NCI-H510A treated with DMSO at 0.1 percent for 48 hours (cell line): ENCODE measurements around the gene RGS3.
A peak's percentile ranks its signal among the peaks of the same experiment; 100 is the strongest.

ENCODE experiments used
- DNase-seq: peaks from one replicate; lab custom pipeline; 2025; lab: John Stamatoyannopoulos, UW

Gene RGS3

DNA sequence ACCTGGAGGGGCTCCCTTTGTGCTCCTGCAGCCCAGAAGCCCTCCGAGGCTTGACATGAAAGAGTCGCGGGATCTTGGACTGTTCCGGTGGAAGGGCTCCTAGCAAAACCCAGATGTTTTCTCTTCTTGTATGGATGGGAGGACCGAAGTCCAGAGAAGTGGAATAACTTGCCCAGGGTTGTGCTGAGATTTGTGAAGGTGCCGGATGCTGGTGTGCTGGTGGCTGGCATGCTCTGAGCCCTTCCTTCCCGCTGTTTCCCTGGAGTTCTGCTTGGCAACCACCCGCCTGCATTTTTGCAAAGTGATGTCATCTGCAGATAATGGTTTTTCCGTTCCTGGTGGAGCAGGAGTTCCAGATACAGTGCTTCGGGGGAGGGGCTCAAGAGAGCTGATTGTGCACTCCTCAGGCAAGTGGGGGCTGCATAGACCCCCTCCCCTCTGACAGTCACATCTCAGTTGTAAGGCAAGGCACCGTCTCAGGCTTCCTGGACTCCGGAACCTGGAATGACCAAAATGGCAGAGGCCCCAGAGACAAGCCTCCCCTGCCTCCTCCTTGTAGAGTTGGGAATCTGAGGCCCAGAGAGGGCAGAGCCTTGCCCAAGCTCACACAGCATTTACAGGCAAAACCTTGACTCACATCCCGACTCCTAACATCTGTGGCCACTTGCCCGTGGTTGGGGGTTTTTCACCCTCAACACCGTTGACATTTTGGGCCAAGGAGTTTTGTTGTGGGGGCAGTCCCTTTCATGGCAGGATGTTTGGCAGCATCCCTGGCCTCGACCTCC, 157.0 kb downstream of the RGS3 start:
- peak; percentile 22 for DNase-seq

DNA sequence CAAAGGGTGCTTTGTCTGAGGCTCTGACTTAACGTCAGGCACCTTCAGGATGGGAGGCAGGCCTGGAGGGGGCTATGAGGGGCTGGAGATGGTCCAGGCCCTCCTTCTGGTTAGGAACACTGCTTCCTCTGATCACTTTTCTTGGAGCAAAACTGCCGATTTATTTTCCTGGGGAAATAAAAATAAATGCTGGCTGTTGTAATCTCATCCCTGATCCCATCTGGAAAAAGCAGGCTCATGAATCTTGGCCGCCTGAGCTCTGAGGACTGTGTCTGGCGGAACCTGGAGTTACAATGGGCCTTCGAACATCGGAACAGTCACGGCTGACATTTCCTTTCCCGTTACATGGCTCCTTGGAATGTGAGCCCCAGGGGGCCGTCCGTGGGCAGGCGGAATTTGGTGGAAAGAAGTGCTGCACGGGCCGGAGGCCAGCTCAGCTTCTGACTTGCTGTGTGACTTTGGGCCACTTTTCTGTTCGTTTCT, 157.8 kb downstream of the RGS3 start:
- DNase-seq: no peak

DNA sequence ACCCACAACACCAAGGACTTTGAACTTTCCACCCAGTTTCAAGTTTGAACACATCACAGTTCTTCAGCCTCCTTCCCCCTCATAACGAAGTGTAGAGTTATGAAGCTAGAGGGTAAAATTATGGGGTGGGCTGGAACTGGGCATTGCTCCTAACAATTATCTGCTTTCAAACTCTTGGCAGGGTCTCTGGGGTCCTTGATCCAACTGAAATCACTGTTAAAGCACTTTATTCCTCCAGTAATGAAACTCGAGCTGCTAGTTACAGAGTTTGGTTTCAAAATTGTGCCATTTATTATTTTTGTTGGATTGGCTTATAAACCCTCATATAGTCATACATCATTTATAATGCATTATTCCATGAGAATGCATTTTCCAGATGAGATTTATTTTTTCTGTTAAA, 158.5 kb downstream of the RGS3 start:
- no peak for DNase-seq

DNA sequence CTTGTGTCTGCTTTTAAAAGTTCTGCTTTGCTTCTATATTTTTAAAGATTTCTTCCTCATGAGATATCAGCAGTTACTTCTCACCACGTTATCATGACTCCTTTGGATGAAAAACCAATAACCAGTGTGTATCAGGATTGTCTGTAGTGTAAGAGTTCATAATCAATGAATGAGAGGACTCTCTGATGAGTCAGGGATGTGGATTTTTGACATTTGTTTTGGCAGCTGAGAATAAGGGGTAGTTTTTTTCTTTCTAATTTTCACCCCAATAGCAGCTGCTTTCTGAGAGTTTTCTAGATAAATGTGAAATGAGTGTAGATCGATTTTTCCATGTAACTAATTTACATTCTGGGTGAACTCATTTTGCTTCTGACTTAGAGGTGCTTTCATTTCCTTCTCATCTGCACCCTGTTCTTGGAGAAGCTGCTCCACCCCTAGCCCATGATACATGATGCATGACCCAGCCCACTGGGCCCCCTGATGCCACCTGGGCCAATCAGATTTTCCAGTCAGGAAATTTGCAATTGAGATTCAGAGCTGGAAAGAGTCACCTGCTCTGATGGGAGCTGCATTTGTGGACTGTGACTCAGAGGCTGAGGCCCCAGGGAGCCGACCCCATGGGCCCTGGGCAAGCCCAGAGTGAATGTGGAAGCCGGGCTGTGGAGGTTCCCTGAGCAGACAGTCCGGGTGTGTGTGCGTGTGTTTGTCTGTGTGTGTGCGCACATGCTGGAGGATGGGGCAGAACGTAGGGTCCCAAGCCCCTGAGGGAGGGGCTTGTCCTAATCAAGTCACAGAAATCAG, 159.3 kb downstream of the RGS3 start:
- DNase-seq: no peak

DNA sequence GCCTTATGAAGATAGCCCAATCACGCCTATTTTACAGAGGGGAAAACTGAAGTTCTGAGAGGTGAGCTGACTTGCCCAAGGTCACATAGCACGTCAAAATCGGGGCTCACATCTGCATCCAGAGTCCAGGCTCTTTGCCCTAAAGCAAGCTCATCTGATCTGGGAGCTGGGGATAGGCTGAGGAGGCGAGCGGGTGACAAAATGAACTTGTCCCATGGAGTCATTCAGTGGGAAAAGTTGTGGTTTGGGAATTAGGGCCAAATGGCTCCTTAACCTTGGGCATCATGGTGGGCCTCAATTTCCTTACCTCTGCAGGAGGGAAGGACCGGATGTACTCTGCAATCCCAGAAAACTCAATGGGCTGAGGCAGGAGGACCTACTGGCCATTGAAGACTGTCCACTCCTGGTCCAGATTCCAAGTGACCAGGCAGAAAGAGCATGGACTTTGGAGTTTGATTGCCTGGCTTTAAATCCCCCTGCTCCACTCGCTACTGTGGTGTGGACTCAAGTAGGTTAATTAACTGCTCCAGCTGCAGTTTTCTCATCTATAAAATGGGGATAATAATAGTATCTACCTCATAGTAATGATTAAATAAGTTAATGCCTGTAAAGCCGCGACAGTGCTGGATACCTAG, 160.4 kb downstream of the RGS3 start:
- DNase-seq: no peak

DNA sequence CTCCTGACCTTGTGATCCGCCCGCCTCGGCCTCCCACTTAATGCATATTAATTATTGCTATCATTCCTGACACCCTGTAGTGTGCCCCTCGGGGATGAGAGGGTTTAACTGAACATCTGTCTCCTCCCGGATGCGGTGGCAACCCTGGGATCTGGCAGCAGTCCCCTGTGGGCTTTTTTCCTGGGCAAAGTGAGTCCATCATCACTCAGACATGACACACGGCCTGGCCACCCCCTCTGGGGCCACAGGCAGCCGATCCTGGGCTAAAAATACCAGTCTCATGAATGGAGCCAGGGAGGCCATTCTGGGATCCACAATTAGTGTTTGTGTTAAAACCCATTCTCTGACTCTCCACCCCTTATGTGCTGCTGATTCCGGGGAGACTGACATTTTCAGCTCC, 161.2 kb downstream of the RGS3 start:
- no peak for DNase-seq

DNA sequence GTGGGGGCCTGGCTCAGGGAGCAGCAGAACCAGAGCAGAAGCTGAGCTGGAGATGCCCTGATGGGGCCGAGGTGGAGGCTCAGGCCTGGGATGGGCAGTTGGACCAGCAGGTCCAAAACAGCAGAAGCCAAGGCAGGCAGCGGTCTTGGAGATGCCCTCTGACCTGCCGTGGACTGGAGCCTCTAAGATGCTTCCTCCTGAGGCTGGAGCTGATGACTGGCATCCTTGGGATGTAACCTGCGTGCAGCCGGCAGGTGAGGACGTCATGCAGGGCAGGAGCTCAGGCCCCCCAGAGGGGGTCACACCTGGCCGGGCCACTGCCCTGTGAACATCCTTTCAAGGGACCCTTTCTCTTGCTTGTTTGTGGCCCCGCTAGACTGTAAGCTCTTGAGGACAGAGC, 162.0 kb downstream of the RGS3 start:
- no peak for DNase-seq

DNA sequence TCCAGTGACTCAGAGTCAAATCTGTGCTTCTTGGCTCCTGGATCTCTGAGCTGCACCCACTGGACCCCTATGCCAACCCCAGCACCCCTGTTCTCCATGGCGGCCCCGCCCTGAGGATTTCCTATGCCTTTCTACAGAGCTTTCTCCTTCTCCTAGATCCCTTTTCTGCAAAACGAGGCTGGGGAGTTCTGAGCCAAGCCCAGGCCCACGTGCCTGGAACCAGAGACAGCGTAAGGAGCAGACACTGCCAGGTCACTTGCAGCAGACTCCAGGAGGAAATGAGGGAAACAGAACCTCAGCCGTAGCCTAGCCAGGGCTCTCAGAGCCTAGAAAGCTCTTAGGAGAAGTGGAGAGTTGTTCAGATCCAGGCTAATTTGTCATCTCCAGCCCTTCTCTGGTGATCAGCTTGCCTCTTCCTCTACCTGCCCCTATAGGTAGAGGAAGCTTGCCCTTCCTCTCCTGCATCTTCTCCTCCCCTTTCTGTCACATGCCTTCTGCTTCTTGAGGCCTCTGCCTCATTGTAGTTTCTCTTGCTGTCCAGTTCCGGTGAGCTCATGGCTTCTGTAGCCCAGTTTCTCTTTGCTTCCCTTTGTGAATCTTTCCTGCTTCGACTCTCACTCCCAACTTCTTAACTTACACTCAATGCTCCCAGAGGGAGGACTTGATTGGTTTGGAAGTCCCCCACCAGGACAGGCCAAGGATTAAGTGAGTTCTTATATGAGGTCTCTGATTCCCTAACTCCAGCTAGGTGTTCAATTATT, 163.4 kb downstream of the RGS3 start:
- no peak for DNase-seq

DNA sequence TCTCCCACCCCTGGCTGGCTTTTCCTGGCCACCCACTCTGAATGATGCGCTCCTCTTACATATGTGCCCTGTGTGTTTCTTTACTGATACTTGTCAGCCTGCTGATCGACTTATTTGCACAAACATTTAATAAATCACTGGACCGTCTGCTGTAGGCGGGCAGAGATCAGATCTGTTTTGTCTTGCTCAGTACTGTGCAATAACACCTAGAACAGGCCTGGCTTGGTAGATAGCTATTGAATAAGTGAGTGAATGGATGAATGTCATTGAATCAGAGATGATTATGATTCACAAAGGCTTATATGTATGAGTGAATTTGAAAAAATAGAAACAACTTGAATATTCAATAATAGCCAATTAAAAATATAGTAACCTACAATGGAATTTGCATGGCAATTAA, 165.1 kb downstream of the RGS3 start:
- no peak for DNase-seq

DNA sequence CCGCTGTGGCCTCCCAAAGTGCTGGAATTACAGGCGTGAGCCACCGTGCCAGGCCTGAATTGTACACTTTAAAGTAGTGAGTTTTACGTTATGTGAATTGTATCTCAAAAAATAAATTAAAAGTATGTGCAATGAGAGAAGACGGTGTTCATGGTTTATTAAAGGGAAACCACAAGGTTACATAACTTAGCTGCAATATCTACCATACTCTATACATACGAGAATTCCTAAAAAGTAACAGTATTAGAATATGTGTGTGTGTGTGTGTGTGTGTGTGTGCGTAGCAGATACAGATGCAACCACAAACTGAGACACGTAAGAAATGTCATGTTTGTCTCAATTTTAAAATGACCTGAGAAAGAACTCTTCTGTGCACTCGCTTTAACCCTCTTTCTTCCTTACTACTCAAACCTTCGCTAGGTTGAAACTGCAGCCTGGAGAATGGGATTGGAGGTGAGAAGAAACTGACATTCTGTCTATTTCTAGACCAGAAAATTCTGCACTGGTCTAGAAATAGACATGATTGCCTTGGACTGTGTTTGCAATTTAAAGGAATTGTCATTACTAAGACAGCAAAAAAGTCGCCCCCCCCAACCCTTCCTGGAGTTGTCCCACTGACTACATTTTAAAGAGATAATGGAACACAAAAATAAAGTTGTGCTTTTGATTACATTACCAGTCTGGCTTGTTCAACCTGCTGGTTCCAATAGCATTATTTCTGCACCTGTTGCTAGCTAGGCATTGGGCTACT, 167.0 kb downstream of the RGS3 start:
- no peak for DNase-seq

DNA sequence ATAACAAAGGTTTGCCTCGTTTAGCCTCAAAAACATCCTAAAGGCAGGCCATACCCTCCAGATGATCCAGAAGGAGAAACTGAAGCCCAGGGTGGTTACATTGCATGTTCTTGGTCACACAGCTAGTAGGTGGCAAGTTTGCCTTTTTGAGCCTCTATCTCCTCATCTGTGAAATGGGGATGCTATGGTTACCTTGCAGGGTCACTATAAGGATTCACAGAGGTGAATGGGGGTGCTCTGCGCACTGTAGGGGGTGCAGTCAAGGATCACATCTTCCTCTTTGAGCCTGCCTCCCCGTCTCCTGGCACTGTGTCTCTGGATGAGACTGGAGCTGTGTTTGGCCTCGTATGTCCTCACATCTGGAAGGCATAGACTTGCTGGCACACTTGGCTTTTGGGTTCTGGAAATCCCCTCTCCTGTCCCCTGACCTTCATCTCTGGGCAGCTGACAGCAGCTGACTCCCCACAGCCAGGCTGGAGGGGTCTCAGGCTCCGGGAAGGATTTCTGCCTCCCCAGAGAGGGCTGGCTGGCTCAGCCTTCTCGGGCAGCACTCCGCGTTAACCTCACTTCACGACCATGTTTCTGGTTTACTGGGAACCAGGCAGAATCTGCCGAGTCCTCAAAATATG, 167.7 kb downstream of the RGS3 start:
- DNase-seq: no peak

DNA sequence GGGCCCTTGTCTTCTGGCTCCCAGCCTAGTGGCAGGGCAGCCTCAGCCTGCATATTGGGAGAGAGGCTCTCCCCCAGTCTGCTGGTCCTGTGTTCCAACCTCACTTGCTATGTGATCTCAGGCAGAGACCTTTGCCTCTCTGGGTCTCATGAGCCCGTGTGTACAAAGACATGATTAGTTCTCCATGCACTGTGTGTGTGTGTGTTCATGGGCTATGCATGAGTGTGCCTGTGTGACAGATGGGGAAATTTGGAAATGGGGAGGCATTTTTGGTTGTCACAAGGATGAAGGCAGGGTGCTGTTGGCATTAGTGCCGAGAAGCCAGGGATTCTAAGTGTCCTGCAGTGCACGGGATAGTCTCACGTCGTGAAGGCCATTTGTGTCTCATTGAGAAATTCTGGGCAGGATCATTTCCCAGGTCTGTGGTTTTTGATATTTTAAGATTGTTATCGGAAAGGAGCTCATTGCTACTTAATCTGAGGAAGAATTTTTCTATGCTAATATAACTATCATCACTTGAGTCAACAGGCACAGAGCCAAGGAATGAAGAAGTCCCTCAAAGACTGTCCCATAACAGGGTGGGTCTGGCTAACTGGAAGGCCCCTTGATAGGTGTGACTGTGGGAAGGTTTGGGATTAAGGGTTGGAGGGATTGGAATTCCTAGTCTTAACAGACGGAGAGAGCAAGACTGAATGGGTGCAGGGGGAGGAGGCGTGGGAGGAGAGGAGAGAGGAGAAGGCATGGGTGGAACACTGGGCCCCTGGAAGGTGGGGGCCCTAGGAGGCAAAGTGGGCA, 168.5 kb downstream of the RGS3 start:
- DNase-seq: no peak

DNA sequence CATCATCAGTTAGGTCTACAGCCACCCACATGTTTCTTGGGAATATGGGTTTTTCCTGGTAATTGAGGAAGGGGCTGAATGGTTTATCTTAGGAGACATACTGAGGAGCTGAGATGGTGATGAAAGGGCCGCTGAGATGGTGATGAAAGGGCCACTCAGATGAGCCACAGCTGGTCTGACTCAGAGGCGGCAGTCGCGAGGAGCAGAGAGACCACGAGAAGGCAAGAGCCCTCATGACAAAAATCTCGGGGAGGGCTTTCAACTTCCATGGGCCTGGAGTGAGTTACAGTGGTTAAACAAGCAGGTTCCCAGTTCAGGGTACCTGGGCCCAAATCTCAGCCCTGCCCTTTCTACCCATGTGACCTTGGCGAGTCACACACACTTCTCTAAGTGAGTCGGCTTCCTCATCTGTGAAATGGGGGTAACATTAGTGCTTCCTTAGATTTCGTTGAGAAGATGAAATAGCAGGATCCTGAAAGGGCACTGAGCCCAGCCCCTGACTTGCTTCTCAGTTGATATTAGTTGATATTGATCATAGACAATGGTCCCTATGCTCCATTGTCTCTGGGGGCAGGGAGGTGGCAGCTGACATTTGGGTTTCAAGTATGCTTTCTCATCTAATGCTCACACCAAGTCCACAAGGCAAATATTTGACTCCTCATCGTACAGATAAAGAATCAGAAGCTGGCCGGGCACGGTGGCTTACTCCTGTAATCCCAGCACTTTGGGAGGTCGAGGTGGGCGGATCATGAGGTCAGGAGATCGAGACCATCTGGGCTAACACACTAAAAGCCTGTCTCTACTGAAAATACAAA, 169.5 kb downstream of the RGS3 start:
- DNase-seq: no peak

DNA sequence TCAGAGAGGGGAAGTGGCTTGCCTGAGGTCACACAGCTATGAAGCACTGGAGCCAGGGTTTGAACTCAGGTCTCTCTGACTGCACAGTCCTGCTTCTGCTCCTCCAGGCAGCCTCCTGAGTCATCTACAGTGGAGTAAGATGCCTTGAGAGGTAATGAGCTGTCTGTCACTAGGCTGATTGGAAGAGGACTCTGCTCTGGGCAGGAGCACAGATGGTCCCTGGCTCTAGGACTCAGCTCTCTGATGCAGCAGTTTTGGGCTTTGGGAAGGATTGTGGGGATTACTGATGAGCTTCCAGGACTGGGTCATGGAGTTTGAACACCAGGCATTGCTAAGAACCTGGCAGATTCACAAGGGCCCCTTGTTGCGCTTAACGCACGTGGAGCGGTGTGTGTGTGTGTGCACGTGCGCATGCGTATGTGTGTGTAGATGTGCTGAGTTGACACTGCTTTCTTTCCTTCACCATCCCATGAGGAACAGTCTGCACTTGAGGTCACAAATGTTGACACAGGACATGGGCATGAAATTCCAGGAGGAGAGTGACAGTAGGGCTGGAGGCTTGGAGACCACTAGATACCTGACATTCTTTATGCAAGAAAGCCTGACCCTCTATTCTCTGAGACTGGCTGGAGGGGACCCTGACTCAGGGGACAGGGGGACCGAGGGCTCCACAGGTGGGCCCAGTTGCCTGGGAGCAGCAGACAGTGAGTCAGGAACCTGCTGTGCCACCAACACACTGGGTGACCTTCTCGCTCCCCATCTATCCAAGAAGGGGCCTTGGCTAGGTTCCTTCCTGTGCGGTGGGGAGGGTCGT, 170.5 kb downstream of the RGS3 start:
- DNase-seq: no peak

DNA sequence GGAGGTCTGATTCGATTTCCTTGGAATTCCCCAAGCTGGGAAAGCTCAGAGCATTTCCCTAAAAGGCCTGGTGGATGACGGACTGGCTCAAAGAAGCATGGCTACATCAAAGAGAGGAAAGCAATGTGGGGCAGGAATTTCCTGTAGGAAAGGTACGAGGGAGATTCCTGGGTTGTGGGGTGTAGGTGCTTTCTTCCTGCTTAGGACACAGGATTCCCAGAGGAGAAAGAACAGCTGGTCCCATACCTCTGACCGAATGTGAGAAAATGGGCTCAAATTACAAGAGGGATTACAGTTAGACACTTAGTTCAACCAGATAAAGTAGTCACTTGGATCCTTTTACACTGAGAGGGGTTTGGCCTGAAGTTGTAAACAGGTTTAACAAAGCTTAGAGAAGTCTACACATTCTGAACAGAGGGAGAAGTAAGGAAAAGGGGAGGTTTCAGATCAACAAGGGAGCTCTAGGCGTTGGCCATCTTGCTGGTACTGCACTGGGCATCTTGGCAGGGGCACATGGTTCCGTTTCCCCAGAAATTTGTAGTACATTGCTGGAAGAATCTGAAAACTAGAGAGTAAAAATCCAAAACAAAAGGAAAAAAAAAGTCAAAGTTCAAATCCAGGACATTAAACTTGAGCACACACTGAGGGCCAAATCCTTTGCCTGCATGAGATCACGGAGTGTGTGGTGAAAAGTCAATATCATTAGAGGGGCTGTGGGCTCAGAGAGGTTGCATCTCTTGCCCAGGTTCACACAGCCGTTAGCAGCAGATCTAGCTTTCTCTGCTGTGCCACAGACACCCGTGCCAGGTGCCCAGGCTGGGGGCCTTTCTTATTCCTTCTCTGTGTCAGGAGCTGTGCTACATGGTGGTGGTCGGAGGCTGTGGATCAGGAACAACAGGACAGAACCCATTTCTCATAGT, 171.3 kb downstream of the RGS3 start:
- no peak for DNase-seq

DNA sequence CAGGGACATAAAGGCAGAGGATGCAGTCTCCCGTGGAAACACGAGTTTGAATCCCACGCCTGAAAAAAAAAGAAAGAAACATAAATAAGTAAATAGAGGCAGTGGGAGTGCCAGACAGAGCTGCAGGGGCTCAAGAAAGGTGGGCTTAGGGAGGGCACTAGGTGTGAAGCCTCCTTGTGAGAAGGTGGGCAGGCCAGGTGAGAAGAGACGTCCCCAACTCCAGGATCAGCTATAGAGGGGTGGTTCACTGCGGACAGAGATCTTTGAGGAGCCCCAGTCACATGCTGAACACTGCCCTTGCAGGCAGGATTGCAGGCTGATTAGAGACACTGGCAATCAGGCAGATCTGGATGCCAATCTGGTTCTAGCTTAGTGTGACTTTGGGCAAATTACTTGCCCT, 172.1 kb downstream of the RGS3 start:
- DNase-seq: no peak

DNA sequence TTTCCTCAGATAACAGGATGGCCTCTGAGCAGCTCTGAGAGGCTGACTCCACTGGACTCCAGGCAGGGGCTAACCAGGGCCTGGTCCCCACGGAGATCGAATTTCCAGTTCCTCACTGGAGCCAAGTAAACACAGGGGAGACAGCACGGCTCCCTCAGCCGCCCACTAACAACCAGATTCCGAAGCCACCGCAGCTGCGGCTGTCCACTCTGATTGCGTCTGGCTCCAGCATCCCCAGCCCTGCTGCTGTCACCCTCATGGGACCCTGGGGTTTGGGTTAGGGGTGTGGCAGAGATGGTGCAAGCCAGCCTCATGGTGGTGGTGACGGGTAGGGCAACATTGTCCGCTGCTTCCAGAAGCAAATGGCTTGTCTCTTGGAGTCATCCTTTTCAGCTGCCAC, 172.6 kb downstream of the RGS3 start:
- DNase-seq: no peak
